Endothelial cell of umbilical vein (primary cell): ENCODE data around the gene BLOC1S4. TPM values are rescaled to one million over a fixed set of nuclear protein-coding genes. Genes with fewer than 3 reads are reported as not detected.

Experiments used
- BruUV-seq: library from RNA; stranded (reverse); fragments of 400-500 nt; replicated peaks from 2 replicates; lab custom pipeline; 2021; lab: Mats Ljungman, UMichigan
- CTCF ChIA-PET: fragments of 300-600, 350-600 bp; sonication (Branson Sonifier 250); formaldehyde crosslinking; loops from one replicate; lab custom pipeline; 2021; ENCODE audit warnings: antibody characterized with exemption, inconsistent platforms; lab: Charles Lee
- POLR2A ChIA-PET: fragments of 300-600, 350-600 bp; sonication (Branson Sonifier 250); formaldehyde crosslinking; loops from one replicate; lab custom pipeline; 2021; ENCODE audit warnings: antibody characterized with exemption, inconsistent platforms; lab: Charles Lee
- DNase-seq: peaks from one replicate; pipeline ENCODE4 v3.0.0-alpha.2; 2011; ENCODE audit warnings: low read depth, low spot score
- FAIRE-seq: peaks from 2 replicates; lab custom pipeline; 2011; peaks lifted over from hg19 to GRCh38; lab: Jason Lieb, UNC
- H2AFZ ChIP-seq: 2 replicates; pipeline ENCODE4 v1.6.0; 2012; ENCODE audit warnings: low read depth, low read length, control low read depth, inconsistent platforms
- H3K27ac ChIP-seq: 2 replicates; pipeline ENCODE4 v1.5.1; 2011; ENCODE audit warnings: low read depth, mild to moderate bottlenecking, control low read depth, low read length, moderate library complexity; ENCODE audit not compliant: insufficient read depth
- H3K27me3 ChIP-seq, 2 experiments: 2 replicates each; pipeline versions ENCODE4 v1.6.0 to v1.6.1; 2011; ENCODE audit warnings: low read length in 2 of 2, mixed read lengths in 1 of 2; ENCODE audit not compliant: control insufficient read depth in 2 of 2, insufficient read depth in 2 of 2
- H3K36me3 ChIP-seq, 2 experiments: 2 replicates in 1 of 2; 3 replicates in 1 of 2; pipeline ENCODE4 v1.5.1; 2011; ENCODE audit warnings: low read length in 2 of 2, mild to moderate bottlenecking in 1 of 2, moderate library complexity in 1 of 2; ENCODE audit not compliant: control insufficient read depth in 2 of 2, insufficient read depth in 2 of 2; ENCODE audit errors: extremely low read depth in 1 of 2
- H3K4me1 ChIP-seq: 3 replicates; pipeline ENCODE4 v1.5.1; 2011; ENCODE audit warnings: mild to moderate bottlenecking, low read length; ENCODE audit not compliant: control insufficient read depth, insufficient read depth; ENCODE audit errors: extremely low read depth
- H3K4me2 ChIP-seq: 2 replicates; pipeline ENCODE4 v1.6.1; 2011; ENCODE audit warnings: low read length, control low read depth, mixed read lengths; ENCODE audit not compliant: insufficient read depth
- H3K4me3 ChIP-seq, 3 experiments: fragments of 200-600 bp in 1 of 3; sonication (generic), shearing (Covaris generic) in 1 of 3; replicated peaks in 1 of 3; 2 replicates each; pipeline ENCODE4 v1.5.1; 2011 to 2016; ENCODE audit warnings: control low read depth in 3 of 3, low read length in 3 of 3, mild to moderate bottlenecking in 2 of 3, inconsistent platforms in 1 of 3, low read depth in 1 of 3, moderate library complexity in 1 of 3; ENCODE audit not compliant: insufficient read depth in 1 of 3
- H3K79me2 ChIP-seq: 2 replicates; pipeline ENCODE4 v1.6.0; 2012; ENCODE audit warnings: low read length, inconsistent platforms; ENCODE audit not compliant: control insufficient read depth, insufficient read depth
- H3K9ac ChIP-seq: replicated peaks from 2 replicates; pipeline ENCODE3; 2011; ENCODE audit warnings: low read length, control low read depth; ENCODE audit not compliant: insufficient read depth; ENCODE audit errors: extremely low read depth
- H3K9me1 ChIP-seq: replicated peaks from 3 replicates; pipeline ENCODE4 v1.6.0; 2011; ENCODE audit warnings: mild to moderate bottlenecking, low read length; ENCODE audit not compliant: control insufficient read depth, insufficient read depth; ENCODE audit errors: extremely low read depth
- H3K9me3 ChIP-seq: replicated peaks from 2 replicates; pipeline ENCODE4 v1.5.1; 2012; ENCODE audit warnings: low read length, inconsistent platforms; ENCODE audit not compliant: control insufficient read depth, insufficient read depth
- H4K20me1 ChIP-seq: replicated peaks from 2 replicates; pipeline ENCODE3; 2011; ENCODE audit warnings: mild to moderate bottlenecking, low read length; ENCODE audit not compliant: control insufficient read depth, insufficient read depth; ENCODE audit errors: extremely low read depth
- CTCF ChIP-seq, 2 donors: IDR thresholded peaks; 1 replicate in 1 of 2; 2 replicates in 1 of 2; pipeline ENCODE4 v1.5.1; 2011; ENCODE audit warnings: low read length in 2 of 2, mild to moderate bottlenecking in 2 of 2, moderate library complexity in 2 of 2, control low read depth in 1 of 2, inconsistent platforms in 1 of 2, low read depth in 1 of 2; ENCODE audit not compliant: insufficient read depth in 1 of 2; ENCODE audit errors: extremely low read depth in 1 of 2
- EZH2 ChIP-seq: IDR thresholded peaks from 2 replicates; pipeline ENCODE4 v1.6.1; 2012; ENCODE audit warnings: borderline replicate concordance, low read depth, mild to moderate bottlenecking, moderate library complexity, low read length, inconsistent platforms; ENCODE audit not compliant: severe bottlenecking
- FOS ChIP-seq: IDR thresholded peaks from 2 replicates; pipeline ENCODE4 v1.6.1; 2011; ENCODE audit warnings: mild to moderate bottlenecking, low read length, moderate library complexity, borderline replicate concordance; ENCODE audit not compliant: insufficient read depth
- GATA2 ChIP-seq: IDR thresholded peaks from 2 replicates; pipeline ENCODE4 v1.7.0; 2011; ENCODE audit warnings: low read depth, mild to moderate bottlenecking, moderate library complexity, mixed read lengths, low read length; ENCODE audit not compliant: insufficient read length, insufficient read depth
- JUN ChIP-seq: IDR thresholded peaks from 2 replicates; pipeline ENCODE4 v1.6.1; 2011; ENCODE audit warnings: borderline replicate concordance, low read depth; ENCODE audit not compliant: insufficient read length, insufficient read depth
- MAX ChIP-seq: IDR thresholded peaks from 2 replicates; pipeline ENCODE4 v1.6.1; 2011; ENCODE audit not compliant: insufficient read depth, insufficient read length
- MYC ChIP-seq: IDR thresholded peaks from one replicate; pipeline ENCODE4 v1.6.1; 2011; ENCODE audit warnings: mild to moderate bottlenecking, low read depth, low read length
- POLR2A ChIP-seq: IDR thresholded peaks from 2 replicates; pipeline ENCODE4 v1.6.1; 2012; ENCODE audit warnings: low read depth, mild to moderate bottlenecking, control low read depth, low read length
- POLR2AphosphoS5 ChIP-seq: IDR thresholded peaks from 2 replicates; pipeline ENCODE4 v1.6.1; 2012; ENCODE audit warnings: low read depth, mild to moderate bottlenecking, control low read depth, low read length, moderate library complexity; ENCODE audit not compliant: insufficient read depth
- dilution Hi-C: fragments of 300-500 bp; cut with MboI; formaldehyde crosslinking; loops from one replicate; pipeline ENCODE4 v1.15.0; 2019; ENCODE audit warnings: low sequenced_read_pairs; ENCODE audit not compliant: extremely low pct_ligation_motif_present
- intact Hi-C: fragments of 100-400 bp; cut with micrococcal nuclease; formaldehyde crosslinking; loops from one replicate; pipeline ENCODE4 v1.10.0; 2022
- polyA plus RNA-seq, 4 experiments: library from polyadenylated mRNA; depleted of rRNA in 3 of 4; stranded (reverse) in 3 of 4; unstranded in 1 of 4; fragments of >200 nt; gene quantifications; 2 replicates each; pipeline versions ENCODE4 v1.2.1 to v1.2.3, GENCODE V29; 2011 to 2012; ENCODE audit warnings: missing spikeins in 1 of 4
- total RNA-seq: library from RNA; stranded (reverse); gene quantifications from 2 replicates; pipeline ENCODE4 v1.2.3, GENCODE V29; 2021

The BLOC1S4 gene
- total and polyA plus RNA-seq, 2 donors (not counting 3 experiments of a cell fraction or from before 2014, with no cell fraction given), result 12.7 to 16.9 TPM

- ChIA-PET CTCF (interaction anchor here (1.5 kb wide), 1 partner anchor 35 kb away, joined by 5 read pairs; no protein-coding TSS in a partner anchor), POLR2A (no interaction called here)
- no TSS peak for BruUV-seq
- FAIRE-seq, result no peak
- Histone ChIP-seq H4K20me1 (no peaks in the 10 kb centered on the region), H3K9me1 (no peaks in the 10 kb centered on the region), H3K4me3 (no peak overlapping the region), H3K4me1 (no peaks in the 10 kb centered on the region), H3K4me2 (no peak overlapping the region), H2AFZ (no peak overlapping the region), H3K27ac (no peak overlapping the region), H3K9ac (no peak overlapping the region), H3K36me3 (no peaks in the 10 kb centered on the region), H3K9me3 (no peaks in the 10 kb centered on the region), H3K79me2 (no peaks in the 10 kb centered on the region), H3K27me3 (no peaks in the 10 kb centered on the region)
- no peak for TF ChIP-seq JUN
- no peak for TF ChIP-seq POLR2A
- no peak for TF ChIP-seq GATA2
- TF ChIP-seq POLR2AphosphoS5, result no peak
- TF ChIP-seq EZH2, result no peak
- TF ChIP-seq MAX, result no peak
- TF ChIP-seq MYC, result no peak
- TF ChIP-seq FOS, result no peak
- no peak for TF ChIP-seq CTCF (IDR thresholded peaks at IDR 0.05; ENCODE audit: extremely low read depth in 1 of 2, insufficient read depth in 1 of 2, low read depth in 1 of 2, low read length in 2 of 2)
- intact Hi-C loops (no loop called here), dilution Hi-C loops (no loop called here)
- DNase-seq, result no peak
Observed at GRCh38 chr4:6754481-6755087, 38.6 kb downstream of the BLOC1S4 start.
